ENCODE data around the gene WDFY1. TPM values are rescaled to one million over a fixed set of nuclear protein-coding genes. Genes with fewer than 3 reads are reported as not detected.
A peak's percentile ranks its signal among the peaks of the same experiment; 100 is the strongest.

The WDFY1 gene
- total RNA-seq, 1 donor from 2014 or later: 26.2 TPM

DNA sequence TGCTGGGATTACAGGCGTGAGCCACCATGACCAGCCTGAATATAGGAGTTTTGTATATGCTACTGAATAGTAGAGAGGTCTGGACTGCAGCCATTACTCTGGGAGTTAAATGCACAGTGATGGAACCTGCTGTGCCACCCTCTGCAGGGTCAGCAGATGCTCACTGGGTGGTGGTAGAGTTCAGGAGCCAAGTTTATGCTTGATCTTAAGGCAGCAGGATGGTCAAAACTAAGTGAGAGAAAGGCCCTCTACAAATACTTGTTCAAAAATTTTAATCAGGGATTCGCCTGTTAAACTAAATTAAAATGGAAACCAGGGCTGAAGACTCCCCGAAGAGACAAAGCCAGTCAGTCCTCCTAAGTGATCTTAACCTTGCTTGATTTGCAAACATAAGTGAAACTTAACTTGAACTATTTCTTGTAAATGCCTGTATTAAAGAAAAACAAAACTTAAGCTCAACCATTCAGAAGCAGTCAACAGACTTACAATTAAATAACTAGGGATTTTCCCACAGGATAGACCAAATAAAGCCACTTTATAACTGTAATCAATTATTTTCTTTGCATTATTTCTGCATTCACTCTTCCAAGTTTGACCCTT lies 4.2 kb upstream of the WDFY1 start:
- Histone ChIP-seq H3K4me3 (no peak overlapping the region), H3K36me3 (no peaks in the 10 kb centered on the region), H3K4me1 (no peaks in the 10 kb centered on the region), H3K27ac (no peak overlapping the region), H3K9me3 (no peaks in the 10 kb centered on the region), H3K27me3 (no peaks in the 10 kb centered on the region)
- DNase-seq (ENCODE audit: low spot score in 2 of 2): no peak
- TF ChIP-seq, protein P1, sequence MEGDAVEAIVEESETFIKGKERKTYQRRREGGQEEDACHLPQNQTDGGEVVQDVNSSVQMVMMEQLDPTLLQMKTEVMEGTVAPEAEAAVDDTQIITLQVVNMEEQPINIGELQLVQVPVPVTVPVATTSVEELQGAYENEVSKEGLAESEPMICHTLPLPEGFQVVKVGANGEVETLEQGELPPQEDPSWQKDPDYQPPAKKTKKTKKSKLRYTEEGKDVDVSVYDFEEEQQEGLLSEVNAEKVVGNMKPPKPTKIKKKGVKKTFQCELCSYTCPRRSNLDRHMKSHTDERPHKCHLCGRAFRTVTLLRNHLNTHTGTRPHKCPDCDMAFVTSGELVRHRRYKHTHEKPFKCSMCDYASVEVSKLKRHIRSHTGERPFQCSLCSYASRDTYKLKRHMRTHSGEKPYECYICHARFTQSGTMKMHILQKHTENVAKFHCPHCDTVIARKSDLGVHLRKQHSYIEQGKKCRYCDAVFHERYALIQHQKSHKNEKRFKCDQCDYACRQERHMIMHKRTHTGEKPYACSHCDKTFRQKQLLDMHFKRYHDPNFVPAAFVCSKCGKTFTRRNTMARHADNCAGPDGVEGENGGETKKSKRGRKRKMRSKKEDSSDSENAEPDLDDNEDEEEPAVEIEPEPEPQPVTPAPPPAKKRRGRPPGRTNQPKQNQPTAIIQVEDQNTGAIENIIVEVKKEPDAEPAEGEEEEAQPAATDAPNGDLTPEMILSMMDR (IDR thresholded peaks at IDR 0.05): no peak
- intact Hi-C loops (cut with DNase I): loop anchor here (10.0 kb wide), 1 partner anchor 1295 kb away; the partner anchor contains the start of gene FARSB

DNA sequence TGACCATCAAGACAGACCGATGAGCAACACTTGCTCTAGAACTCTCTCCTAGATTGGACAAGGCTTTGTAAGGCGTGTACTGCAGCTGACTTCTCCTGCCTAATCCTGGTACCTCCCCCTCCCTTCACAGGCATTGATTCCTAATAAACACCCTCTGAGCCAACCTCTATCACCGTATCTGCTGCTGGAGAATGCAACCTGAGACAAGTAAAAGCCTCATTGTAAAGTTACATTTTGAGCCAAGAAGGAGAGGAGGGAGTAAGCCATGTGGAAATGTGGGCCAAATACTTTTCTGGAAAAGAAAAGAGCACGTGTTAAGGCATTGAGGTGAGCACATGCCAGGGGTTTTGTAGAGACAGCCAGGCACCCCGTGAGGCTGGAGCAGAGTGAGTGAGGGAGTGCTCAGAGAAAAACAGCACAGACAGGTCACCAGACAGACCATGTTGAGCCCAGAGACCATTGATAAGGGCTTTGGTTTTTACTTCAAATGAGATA lies 2.6 kb upstream of the WDFY1 start:
- no peak overlapping the region for H3K4me3 ChIP-seq
- DNase-seq (ENCODE audit: low spot score in 2 of 2): no peak
- TF ChIP-seq, protein P1 (IDR thresholded peaks at IDR 0.05): no peak
- intact Hi-C loops (cut with DNase I): loop anchor here (10.0 kb wide), 1 partner anchor 1293 kb away; the partner anchor contains the start of gene FARSB
- H3K27ac ChIP-seq: no peak overlapping the region
- peaks cover 0 to 3% of the 10 kb centered on the region in 2 donors for H3K4me1 ChIP-seq
- H3K36me3 ChIP-seq: no peaks in the 10 kb centered on the region
- no peaks in the 10 kb centered on the region for H3K9me3 ChIP-seq
- H3K27me3 ChIP-seq: no peaks in the 10 kb centered on the region

DNA sequence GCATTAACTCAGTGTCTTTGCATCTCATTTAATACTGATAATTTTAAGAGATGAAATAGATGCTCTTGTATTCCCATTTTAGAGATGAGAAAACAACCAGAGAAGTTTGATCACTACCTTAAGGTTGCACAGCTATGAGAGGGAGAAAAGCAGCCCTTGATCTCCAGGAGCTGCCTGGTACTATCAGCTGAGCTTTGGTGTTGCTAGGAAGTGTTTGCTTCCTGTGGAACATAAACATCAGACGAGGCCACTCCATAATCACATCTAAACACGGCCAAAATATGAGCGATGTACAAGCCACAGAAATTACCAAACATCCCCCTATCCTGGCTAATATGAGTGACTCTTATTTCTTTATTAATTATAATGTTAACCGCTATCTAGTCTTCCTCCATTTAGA lies 620 bp upstream of the WDFY1 start:
- H3K36me3 ChIP-seq: no peaks in the 10 kb centered on the region
- no peaks in the 10 kb centered on the region for H3K9me3 ChIP-seq
- no peak for DNase-seq (ENCODE audit: low spot score in 2 of 2)
- intact Hi-C loops (cut with DNase I): loop anchor here (10.0 kb wide), 1 partner anchor 1291 kb away; the partner anchor contains the start of gene FARSB
- TF ChIP-seq, protein P1 (IDR thresholded peaks at IDR 0.05): no peak
- peak overlapping the region; percentile 80 to 92 for H3K4me3 ChIP-seq
- H3K27me3 ChIP-seq: no peaks in the 10 kb centered on the region
- H3K4me1 ChIP-seq: peaks cover 8 to 10% of the 10 kb centered on the region in 2 donors
- no peak overlapping the region for H3K27ac ChIP-seq

DNA sequence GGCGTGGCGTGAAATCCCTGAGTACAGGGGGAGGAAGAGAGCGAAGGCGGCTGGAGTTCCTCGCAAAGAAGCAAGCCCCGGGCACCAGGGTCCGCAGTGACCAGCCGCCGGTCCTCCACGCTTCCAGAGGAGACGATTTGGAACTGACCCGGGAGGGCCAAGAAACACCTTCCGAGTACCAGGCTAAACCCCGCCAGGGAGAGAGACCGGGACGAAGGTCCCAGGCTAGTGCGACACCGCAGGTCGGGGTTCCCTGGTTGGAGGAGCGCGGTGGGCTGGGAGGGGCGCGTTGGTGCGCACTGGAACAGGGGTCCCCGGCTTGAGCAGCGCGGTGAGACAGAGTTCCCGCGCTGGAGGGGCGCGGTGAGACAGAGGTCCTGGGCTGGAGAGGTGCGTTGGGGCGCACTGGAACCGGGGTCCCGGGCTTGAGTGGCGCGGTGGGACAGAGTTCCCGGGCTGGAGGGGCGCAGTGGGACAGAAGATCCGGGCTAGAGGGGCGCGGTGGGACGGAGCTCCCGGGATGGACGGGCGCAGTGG lies 901 bp downstream of the WDFY1 start:
- Histone ChIP-seq H3K27me3 (no peaks in the 10 kb centered on the region), H3K4me3 (peak overlapping the region; percentile 80 to 92), H3K4me1 (peaks cover 8 to 10% of the 10 kb centered on the region in 2 donors), H3K9me3 (no peaks in the 10 kb centered on the region), H3K36me3 (no peaks in the 10 kb centered on the region), H3K27ac (peak overlapping the region; percentile 96 to 98)
- DNase-seq (ENCODE audit: low spot score in 2 of 2): peak in 1 of 2 donors; percentile 70
- intact Hi-C loops (cut with DNase I): loop anchor here (1.0 to 10.0 kb wide), 2 partner anchors 13 to 1289 kb away; partner anchors contain the start of genes FARSB and MRPL44
- TF ChIP-seq, protein P1 (IDR thresholded peaks at IDR 0.05): no peak

DNA sequence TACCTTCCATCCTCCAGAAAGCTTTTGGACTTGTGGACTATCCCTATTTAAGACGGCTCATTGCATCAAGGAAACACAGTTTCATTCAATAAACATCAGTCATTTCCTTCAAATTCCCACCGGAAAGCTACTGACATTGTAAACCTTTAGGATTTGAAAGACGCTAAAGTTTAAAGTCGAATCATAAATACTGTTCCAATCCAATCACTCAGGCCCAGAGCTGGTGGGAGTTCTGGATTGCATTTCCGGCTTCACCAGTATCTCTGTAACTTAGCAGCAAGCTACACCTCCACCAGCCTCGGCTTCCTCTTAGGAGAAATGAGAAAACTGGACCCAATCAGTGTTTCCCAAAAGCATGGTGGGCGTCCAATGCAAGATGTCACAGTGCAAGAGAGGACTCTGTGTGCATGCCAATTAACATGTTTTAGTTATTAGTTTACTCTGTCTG lies 1.6 kb downstream of the WDFY1 start:
- intact Hi-C loops (cut with DNase I): loop anchor here (1.0 to 10.0 kb wide), 2 partner anchors 14 to 1289 kb away; partner anchors contain the start of genes FARSB and MRPL44
- no peaks in the 10 kb centered on the region for H3K9me3 ChIP-seq

More for the DNA sequence above, 1.6 kb downstream of the WDFY1 start:
- DNase-seq (ENCODE audit: low spot score in 2 of 2): no peak
- peaks cover 8 to 14% of the 10 kb centered on the region in 2 donors for H3K4me1 ChIP-seq
- peak overlapping the region; percentile 80 to 92 for H3K4me3 ChIP-seq
- no peaks in the 10 kb centered on the region for H3K27me3 ChIP-seq
- TF ChIP-seq, protein P1 (IDR thresholded peaks at IDR 0.05): no peak
- H3K27ac ChIP-seq: peak overlapping the region; percentile 96 to 98
- H3K36me3 ChIP-seq: no peaks in the 10 kb centered on the region

All from ascending aorta (tissue), 2 donors.